Measurements from ENCODE around the gene ZNF30. TPM values are rescaled to one million over a fixed set of nuclear protein-coding genes. Genes with fewer than 3 reads are reported as not detected.

The ZNF30 gene
- polyA plus RNA-seq, 3 donors = 0.13 to 1.7 (median 0.29) TPM

DNA sequence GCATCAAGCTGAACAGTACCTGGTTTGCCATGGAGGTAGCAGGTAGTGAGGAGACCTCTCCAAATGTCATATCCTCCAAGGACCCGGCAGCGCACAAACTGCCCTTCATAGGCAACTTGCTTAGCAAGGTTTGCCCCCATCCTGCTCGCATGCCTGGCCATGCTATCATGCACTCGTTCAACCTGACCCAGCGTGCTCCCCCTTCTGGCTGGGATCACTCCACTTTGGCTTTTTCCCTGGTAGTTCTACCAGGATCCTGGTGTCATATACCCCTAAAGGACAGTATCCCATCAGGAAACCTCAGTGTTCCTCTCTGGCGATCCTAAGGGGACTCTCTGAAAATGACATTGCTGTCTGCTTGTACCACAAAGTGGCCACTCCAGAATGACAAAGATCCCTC, 38.6 kb upstream of the ZNF30 start:
- DNase-seq = no peak
- H3K9ac ChIP-seq (ENCODE audit: insufficient read depth, low read length, poor library complexity, severe bottlenecking) = no peak overlapping the region
- H3K9me3 ChIP-seq (replicated peaks in 1 of 2; ENCODE audit: control insufficient read depth in 1 of 2, insufficient read depth in 1 of 2, low read length in 2 of 2) = peaks cover 58 to 76% of the 10 kb centered on the region in 2 donors
- intact Hi-C loops (cut with micrococcal nuclease) = no loop called here
- Mint-ChIP-seq H3K27me3 (ENCODE audit: low read depth in 3 of 3) (peaks cover 2% of the 10 kb centered on the region in 3 donors), H3K9me3 (peaks cover 38 to 73% (median 62%) of the 10 kb centered on the region in 7 donors), H3K4me1 (no peaks in the 10 kb centered on the region), H3K27ac (no peak overlapping the region), H3K36me3 (no peaks in the 10 kb centered on the region), H3K4me3 (no peak overlapping the region)
- WGBS (ENCODE audit: insufficient coverage) = 81% methylated on average over 4 of the region's 6 CpGs
- H3K4me3 ChIP-seq (replicated peaks in 1 of 3; ENCODE audit: low read depth in 2 of 3, low read length in 3 of 3) = no peak overlapping the region
- H3K36me3 ChIP-seq (replicated peaks in 1 of 2; ENCODE audit: control insufficient read depth in 1 of 2, insufficient read depth in 2 of 2, low read length in 2 of 2) = no peaks in the 10 kb centered on the region
- no peaks in the 10 kb centered on the region for H3K79me2 ChIP-seq (ENCODE audit: insufficient read depth, low read length)
- TF ChIP-seq, protein P1, sequence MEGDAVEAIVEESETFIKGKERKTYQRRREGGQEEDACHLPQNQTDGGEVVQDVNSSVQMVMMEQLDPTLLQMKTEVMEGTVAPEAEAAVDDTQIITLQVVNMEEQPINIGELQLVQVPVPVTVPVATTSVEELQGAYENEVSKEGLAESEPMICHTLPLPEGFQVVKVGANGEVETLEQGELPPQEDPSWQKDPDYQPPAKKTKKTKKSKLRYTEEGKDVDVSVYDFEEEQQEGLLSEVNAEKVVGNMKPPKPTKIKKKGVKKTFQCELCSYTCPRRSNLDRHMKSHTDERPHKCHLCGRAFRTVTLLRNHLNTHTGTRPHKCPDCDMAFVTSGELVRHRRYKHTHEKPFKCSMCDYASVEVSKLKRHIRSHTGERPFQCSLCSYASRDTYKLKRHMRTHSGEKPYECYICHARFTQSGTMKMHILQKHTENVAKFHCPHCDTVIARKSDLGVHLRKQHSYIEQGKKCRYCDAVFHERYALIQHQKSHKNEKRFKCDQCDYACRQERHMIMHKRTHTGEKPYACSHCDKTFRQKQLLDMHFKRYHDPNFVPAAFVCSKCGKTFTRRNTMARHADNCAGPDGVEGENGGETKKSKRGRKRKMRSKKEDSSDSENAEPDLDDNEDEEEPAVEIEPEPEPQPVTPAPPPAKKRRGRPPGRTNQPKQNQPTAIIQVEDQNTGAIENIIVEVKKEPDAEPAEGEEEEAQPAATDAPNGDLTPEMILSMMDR (IDR thresholded peaks at IDR 0.05) = no peak
- H2AFZ ChIP-seq (ENCODE audit: insufficient read depth, low read depth, low read length, poor library complexity, severe bottlenecking) = no peak overlapping the region
- H3K4me2 ChIP-seq (replicated peaks; ENCODE audit: extremely low read depth, low read length, poor library complexity, severe bottlenecking) = no peak overlapping the region
- no peaks in the 10 kb centered on the region for H3K27me3 ChIP-seq (ENCODE audit: control insufficient read depth in 2 of 2, insufficient read depth in 2 of 2, low read length in 2 of 2)
- H4K20me1 ChIP-seq (ENCODE audit: insufficient read depth, low read length) = no peaks in the 10 kb centered on the region
- no peak overlapping the region for H3K27ac ChIP-seq (ENCODE audit: low read depth in 1 of 2, low read length in 2 of 2)
- no peaks in the 10 kb centered on the region for H3K4me1 ChIP-seq (ENCODE audit: control insufficient read depth in 1 of 2, insufficient read depth in 2 of 2, low read length in 2 of 2)

DNA sequence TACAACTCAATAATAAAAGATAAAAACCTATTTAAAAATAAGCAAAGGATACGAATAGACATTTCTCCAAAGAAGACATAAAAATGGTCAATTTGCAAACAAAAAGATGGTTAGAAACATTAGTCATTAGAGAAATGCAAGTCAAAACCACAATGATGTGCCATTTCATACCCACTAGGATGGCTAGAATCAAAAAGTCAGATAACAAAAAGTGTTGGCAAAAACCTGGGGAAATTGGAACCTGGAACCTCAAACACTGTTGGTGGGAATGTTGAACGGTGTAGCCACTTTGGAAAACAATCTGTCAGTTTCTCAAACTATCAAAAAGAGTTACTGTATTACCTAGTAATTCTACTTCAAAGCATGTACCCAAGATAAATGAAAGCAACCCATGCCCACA, 26.5 kb upstream of the ZNF30 start:
- H4K20me1 ChIP-seq (ENCODE audit: insufficient read depth, low read length) = no peaks in the 10 kb centered on the region
- H3K36me3 ChIP-seq (replicated peaks in 1 of 2; ENCODE audit: control insufficient read depth in 1 of 2, insufficient read depth in 2 of 2, low read length in 2 of 2) = no peaks in the 10 kb centered on the region
- WGBS (ENCODE audit: insufficient coverage) = no CpG with 5 or more reads among the region's 2 CpGs
- DNase-seq = no peak
- TF ChIP-seq, protein P1 (IDR thresholded peaks at IDR 0.05) = no peak
- Mint-ChIP-seq H3K4me1 (no peaks in the 10 kb centered on the region), H3K36me3 (no peaks in the 10 kb centered on the region), H3K4me3 (no peak overlapping the region), H3K9me3 (peaks cover 7 to 35% (median 25%) of the 10 kb centered on the region in 7 donors), H3K27ac (no peak overlapping the region), H3K27me3 (ENCODE audit: low read depth in 3 of 3) (peaks cover 8 to 26% (median 16%) of the 10 kb centered on the region in 3 donors)
- no peaks in the 10 kb centered on the region for H3K79me2 ChIP-seq (ENCODE audit: insufficient read depth, low read length)
- peaks cover 5 to 15% of the 10 kb centered on the region in 2 donors for H3K27me3 ChIP-seq (ENCODE audit: control insufficient read depth in 2 of 2, insufficient read depth in 2 of 2, low read length in 2 of 2)
- no peak overlapping the region for H2AFZ ChIP-seq (ENCODE audit: insufficient read depth, low read depth, low read length, poor library complexity, severe bottlenecking)
- H3K4me2 ChIP-seq (replicated peaks; ENCODE audit: extremely low read depth, low read length, poor library complexity, severe bottlenecking) = no peak overlapping the region
- peaks cover 8 to 9% of the 10 kb centered on the region in 2 donors for H3K9me3 ChIP-seq (replicated peaks in 1 of 2; ENCODE audit: control insufficient read depth in 1 of 2, insufficient read depth in 1 of 2, low read length in 2 of 2)
- no peak overlapping the region for H3K4me3 ChIP-seq (replicated peaks in 1 of 3; ENCODE audit: low read depth in 2 of 3, low read length in 3 of 3)
- H3K4me1 ChIP-seq (ENCODE audit: control insufficient read depth in 1 of 2, insufficient read depth in 2 of 2, low read length in 2 of 2) = no peaks in the 10 kb centered on the region
- intact Hi-C loops (cut with micrococcal nuclease) = no loop called here
- no peak overlapping the region for H3K27ac ChIP-seq (ENCODE audit: low read depth in 1 of 2, low read length in 2 of 2)
- H3K9ac ChIP-seq (ENCODE audit: insufficient read depth, low read length, poor library complexity, severe bottlenecking) = no peak overlapping the region

Data from CD14-positive monocyte (primary cell).